NB4 (cell line): ENCODE measurements around the gene RIPK4.
"Not testable (repeated sequence)": the region's sequence is repeated elsewhere in the genome, so short reads cannot be mapped to it uniquely, and the experiment has no call there.

Experiments used
- CTCF ChIP-seq: IDR thresholded peaks from one replicate; pipeline ENCODE4 v1.5.1; 2012; ENCODE audit warnings: low read depth, low read length
- MAX ChIP-seq: IDR thresholded peaks from 2 replicates; pipeline ENCODE4 v1.6.1; 2011; ENCODE audit warnings: low read depth, low read length
- POLR2A ChIP-seq: IDR thresholded peaks from 2 replicates; pipeline ENCODE4 v1.6.1; 2011; ENCODE audit warnings: mild to moderate bottlenecking; ENCODE audit not compliant: insufficient read length; ENCODE audit errors: extremely low read depth

GRCh38 chr21:41785262-41785661 lies 18.4 kb upstream of the RIPK4 start:
- TF ChIP-seq POLR2A, CTCF, MAX: not testable (repeated sequence)
